ENCODE measurements around the gene NLRC4.
"Not testable (repeated sequence)": the region's sequence is repeated elsewhere in the genome, so short reads cannot be mapped to it uniquely, and the experiment has no call there.

NLRC4 gene, protein sequence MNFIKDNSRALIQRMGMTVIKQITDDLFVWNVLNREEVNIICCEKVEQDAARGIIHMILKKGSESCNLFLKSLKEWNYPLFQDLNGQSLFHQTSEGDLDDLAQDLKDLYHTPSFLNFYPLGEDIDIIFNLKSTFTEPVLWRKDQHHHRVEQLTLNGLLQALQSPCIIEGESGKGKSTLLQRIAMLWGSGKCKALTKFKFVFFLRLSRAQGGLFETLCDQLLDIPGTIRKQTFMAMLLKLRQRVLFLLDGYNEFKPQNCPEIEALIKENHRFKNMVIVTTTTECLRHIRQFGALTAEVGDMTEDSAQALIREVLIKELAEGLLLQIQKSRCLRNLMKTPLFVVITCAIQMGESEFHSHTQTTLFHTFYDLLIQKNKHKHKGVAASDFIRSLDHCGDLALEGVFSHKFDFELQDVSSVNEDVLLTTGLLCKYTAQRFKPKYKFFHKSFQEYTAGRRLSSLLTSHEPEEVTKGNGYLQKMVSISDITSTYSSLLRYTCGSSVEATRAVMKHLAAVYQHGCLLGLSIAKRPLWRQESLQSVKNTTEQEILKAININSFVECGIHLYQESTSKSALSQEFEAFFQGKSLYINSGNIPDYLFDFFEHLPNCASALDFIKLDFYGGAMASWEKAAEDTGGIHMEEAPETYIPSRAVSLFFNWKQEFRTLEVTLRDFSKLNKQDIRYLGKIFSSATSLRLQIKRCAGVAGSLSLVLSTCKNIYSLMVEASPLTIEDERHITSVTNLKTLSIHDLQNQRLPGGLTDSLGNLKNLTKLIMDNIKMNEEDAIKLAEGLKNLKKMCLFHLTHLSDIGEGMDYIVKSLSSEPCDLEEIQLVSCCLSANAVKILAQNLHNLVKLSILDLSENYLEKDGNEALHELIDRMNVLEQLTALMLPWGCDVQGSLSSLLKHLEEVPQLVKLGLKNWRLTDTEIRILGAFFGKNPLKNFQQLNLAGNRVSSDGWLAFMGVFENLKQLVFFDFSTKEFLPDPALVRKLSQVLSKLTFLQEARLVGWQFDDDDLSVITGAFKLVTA

GRCh38 chr2:32264422-32265105 is at the start of gene NLRC4:
TSS of gene NLRC4 (minus strand) at chr2:32264886. CDS start at chr2:32256775, 8,111 bp downstream.
- no peak for DNase-seq

DNA sequence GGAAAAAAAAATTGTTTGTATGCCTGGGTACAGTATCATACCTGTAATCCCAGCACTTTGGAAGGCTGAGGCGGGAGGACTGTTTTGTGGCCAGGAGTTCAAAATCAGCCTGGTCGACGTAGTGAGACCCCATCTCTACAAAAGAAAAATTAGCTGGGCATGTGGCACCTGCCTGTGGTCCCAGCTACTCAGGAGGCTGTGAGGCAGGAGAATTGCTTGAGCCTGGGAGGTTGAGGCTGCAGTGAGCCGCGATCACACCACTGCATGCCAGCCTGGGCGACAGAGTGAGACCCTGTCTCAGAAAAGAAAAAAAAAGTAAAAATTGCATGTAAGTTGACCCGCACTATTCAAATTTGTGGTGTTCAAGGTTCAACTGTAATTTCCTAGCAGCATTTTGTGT is 45.9 kb upstream of the NLRC4 start:
- no peak for DNase-seq

DNA sequence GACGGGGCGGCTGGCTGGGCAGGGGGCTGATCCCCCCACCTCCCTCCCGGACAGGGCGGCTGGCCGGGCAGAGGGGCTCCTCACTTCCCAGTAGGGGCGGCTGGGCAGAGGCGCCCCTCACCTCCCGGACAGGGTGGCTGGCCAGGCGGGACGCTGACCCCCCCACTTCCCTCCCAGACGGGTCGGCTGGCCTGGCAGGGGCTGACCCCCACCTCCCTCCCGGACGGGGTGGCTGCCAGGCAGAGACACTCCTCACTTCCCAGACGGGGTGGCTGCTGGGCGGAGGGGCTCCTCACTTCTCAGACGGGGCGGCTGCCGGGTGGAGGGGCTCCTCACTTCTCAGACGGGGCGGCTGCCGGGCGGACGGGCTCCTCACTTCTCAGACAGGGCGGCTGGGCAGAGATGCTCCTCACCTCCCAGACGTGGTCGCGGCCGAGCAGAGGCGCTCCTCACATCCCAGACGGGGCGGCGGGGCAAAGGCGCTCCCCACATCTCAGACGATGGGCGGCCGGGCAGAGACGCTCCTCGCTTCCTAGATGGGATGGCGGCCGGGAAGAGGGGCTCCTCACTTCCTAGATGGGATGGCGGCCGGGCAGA is 29.4 kb upstream of the NLRC4 start:
- not testable (repeated sequence) for DNase-seq

- DNase-seq, result not testable (repeated sequence)
Measured at GRCh38 chr2:32293493-32293892, 28.8 kb upstream of the NLRC4 start.

DNA sequence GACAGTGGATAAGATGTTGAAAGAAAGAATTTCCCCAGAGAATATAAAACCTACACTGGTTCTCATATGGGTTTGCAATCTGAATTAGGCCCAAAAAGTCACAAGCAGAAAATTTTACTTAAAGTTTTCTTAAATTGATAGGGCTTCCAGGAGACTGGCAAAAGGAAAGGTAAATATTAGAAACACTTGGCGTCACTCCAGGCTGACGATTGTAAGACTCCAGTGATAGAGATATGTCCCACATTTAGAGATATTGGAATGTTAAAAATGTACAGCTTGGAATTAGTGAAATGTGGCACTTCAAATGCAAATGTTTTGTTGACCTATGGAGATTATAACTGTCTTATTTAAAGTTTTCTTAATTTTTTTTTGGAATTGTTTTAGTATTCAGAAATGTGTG is 27.1 kb upstream of the NLRC4 start:
- DNase-seq, result no peak

DNA sequence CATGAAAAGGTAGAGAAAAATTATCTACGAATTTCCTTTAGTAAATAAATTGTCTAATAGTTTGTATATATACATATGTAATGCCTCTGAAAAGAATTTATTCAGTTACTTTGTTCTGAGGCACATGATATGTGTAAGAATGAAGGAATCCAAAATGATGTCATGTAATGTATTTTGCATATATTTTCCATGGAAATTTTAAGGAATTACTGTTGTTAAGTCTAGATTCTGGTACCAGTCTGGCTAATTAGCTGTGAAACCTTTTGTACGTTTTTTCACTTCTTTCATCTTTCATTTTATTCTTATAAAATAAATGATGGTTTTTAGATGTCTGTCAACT is 25.3 kb upstream of the NLRC4 start:
- DNase-seq, result no peak

DNA sequence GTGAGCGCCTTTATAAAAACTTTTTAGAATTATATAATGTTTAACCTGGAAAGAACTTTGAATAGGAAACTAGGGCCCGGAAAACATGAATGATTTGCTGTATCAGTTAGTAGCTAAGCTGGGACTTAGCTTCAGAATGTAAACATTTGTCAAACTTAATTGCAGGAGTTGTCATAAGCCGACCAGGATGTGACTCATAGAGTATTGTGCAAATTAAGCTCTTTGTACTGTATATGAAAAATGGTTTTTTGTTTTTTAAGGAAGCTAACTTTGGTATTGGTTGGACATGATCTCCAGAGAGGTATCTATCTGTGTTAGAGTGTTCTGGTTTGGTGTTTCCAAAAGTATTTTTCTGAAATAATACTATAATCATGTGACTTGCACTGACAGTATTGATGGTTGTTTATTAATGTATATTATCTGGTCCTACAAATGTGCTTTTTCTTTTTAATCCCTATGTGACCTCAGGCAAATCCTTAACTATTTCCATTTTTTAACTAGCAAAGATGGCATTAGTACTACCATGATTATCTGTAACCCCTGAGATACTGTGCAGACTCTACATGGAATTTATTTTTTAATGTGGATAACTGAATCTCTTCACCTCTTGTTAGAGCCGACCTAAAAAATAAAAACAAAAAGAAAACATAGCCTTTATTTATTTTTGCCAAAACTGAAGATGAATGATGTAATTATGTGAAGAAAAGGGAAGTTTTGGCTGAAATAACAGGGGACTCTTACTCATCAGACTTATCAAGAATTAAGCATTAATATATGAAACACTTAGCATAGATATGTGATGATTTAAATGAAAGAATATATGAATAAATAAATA is 24.7 kb upstream of the NLRC4 start:
- DNase-seq, result no peak

- no peak for DNase-seq
Measured at GRCh38 chr2:32284321-32284720, 19.6 kb upstream of the NLRC4 start.

GRCh38 chr2:32278478-32278853 is 13.8 kb upstream of the NLRC4 start:
- DNase-seq, result no peak

DNA sequence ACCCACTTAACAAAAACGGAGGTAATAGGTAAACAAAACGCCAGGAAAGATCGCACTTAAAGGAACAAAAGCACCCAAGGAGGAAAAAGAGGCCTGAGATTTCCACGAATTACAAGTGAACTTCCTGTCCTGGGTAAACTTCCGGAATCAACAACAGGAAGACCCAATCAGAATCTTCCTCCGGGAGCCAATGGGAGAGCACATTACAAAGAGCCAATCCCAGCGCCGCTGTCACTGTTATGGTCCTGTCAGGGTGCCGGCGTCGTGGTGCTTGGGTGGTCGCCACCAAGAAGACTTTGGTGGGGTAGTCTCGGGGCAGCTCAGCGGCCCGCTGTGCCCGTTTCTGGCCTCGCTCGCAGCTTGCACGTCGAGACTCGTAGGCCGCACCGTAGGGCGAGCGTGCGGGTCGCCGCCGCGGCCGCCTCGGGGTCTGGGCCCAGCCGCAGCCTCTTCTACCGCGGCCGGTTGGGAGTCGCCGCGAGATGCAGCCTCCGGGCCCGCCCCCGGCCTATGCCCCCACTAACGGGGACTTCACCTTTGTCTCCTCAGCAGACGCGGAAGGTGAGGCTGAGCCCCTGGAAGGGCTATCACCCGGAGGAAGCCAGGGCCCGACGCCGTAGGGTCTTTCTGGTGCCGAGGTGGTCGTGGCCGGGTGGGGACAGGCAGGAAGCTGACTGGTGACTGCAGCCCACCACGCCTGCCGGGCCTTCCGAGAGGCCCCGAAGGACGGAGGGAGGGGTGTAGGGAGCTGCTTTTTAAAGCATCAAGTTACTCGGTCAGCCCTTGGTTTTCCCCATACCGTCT is 13.2 kb upstream of the NLRC4 start, which contains the start of gene YIPF4:
Gene YIPF4 (plus strand): TSS at position 231 of the 804 bp plus-strand sequence. CDS start 252 bp downstream, at position 483.
- peak; percentile 73 for DNase-seq

- DNase-seq, result no peak
Measured at GRCh38 chr2:32277363-32277673, 12.6 kb upstream of the NLRC4 start.

- not testable (repeated sequence) for DNase-seq
Measured at GRCh38 chr2:32275790-32276189, 11.1 kb upstream of the NLRC4 start.

- DNase-seq, result no peak
Measured at GRCh38 chr2:32274289-32274688, 9.6 kb upstream of the NLRC4 start.

GRCh38 chr2:32272279-32272678 is 7.6 kb upstream of the NLRC4 start:
- no peak for DNase-seq

DNA sequence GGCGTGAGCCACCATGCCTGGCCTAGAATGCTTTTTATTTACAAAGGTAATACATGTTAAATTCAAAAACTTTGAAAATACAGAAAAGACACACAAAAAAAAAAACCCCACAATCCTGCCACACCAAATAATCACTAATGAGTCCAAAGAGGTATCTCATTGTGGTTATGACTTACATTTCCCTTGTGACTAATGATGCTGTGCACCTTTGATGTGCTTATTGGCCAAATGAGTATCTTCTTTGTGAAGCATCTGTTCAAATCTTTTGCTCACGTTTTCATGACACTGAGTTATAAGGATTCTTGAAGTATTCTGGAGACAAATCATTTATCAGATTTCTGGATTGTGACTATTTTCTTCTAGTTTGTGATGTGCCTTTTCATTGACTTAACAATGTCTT is 6.4 kb upstream of the NLRC4 start:
- no peak for DNase-seq

- DNase-seq, result no peak
Measured at GRCh38 chr2:32262105-32262504, 2.6 kb downstream of the NLRC4 start.

DNA sequence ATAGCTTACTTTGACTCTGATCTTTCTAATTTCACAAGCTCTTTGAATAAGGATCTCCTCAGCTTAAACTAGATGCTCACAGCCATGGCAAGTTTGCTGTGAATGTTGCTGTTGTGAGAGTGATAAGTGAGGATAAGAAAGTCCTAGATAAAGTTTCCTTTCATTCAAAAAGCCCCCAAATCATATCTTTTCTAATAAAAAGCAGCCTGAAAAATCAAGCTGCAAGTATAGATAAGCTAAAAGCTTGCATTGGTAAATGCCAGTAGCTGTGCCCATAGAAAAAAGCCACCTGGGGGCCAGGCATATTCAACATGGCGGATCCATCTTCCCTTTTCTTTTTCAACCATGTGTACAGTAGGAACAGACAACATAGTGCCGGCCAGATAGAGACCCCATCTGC is 4.3 kb downstream of the NLRC4 start:
- no peak for DNase-seq

DNA sequence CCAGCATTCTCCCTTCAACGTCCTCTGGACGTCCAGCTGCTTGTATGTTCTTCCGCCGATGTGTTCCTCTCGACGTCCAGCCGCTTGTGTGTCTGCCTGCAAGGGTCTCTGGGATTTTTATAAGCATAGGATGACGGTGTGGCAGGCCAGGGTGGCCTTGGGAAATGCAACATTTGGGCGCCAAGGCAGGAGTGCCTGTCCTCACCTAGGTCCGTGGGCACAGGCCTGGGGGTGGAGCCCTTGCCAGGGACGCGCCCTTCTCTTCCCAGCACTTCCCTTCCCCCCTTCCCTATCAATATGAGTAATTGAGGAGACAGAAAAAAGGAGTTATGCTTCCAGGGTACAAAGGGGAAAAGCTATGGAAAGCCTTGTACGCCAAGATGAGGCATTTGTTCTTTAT is 6.4 kb downstream of the NLRC4 start:
- DNase-seq, result no peak

DNA sequence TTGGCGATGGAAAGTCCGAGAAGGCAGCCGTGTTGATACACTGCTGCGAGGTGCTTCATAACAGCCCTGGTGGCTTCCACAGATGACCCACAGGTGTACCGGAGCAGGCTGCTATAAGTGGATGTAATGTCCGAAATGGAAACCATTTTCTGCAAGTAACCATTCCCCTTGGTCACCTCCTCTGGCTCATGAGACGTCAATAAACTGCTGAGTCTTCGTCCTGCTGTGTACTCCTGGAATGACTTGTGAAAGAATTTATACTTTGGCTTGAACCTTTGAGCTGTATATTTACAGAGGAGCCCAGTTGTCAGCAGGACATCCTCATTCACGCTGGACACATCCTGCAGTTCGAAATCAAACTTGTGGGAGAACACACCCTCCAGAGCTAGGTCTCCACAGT is 14.4 kb downstream of the NLRC4 start:
- DNase-seq, result no peak

- DNase-seq, result no peak
Measured at GRCh38 chr2:32249731-32250236, 14.9 kb downstream of the NLRC4 start.

- DNase-seq, result no peak
Measured at GRCh38 chr2:32248299-32248698, 16.4 kb downstream of the NLRC4 start.

Measured in NCI-H1105 (cell line).